GM23338 (cell line): ENCODE results near the gene LLGL2.

ENCODE experiments used
- CREB1 ChIP-seq: fragments of 250-450 bp; sonication (Bioruptor Pico); IDR thresholded peaks from 2 replicates; pipeline ENCODE4 v1.5.0; 2020; ENCODE audit warnings: low read depth, mild to moderate bottlenecking, moderate library complexity
- CTCF ChIP-seq, 2 experiments: fragments of 200-600 bp in 1 of 2; sonication (generic) in 1 of 2; conservative IDR thresholded peaks; 2 replicates each; pipeline versions ENCODE4 v1.5.1 to v1.6.1; 2016 to 2017; ENCODE audit warnings: antibody characterized with exemption in 2 of 2, low read depth in 2 of 2, mild to moderate bottlenecking in 2 of 2, moderate library complexity in 1 of 2
- ETS1 ChIP-seq: IDR thresholded peaks from 2 replicates; pipeline ENCODE4 v1.6.1; 2016; ENCODE audit warnings: antibody characterized with exemption
- EZH2 ChIP-seq: fragments of 200-600 bp; sonication (generic); IDR thresholded peaks from one replicate; pipeline ENCODE4 v1.8.0; 2017; ENCODE audit warnings: antibody characterized with exemption, mild to moderate bottlenecking, low read depth; ENCODE audit not compliant: unreplicated experiment
- EZH2phosphoT487 ChIP-seq: fragments of 200-600 bp; sonication (generic); IDR thresholded peaks from one replicate; pipeline ENCODE4 v1.8.1; 2018; ENCODE audit warnings: antibody characterized with exemption; ENCODE audit not compliant: unreplicated experiment
- JUNB ChIP-seq: IDR thresholded peaks from one replicate; pipeline ENCODE4 v1.6.1; 2016; ENCODE audit warnings: antibody characterized with exemption; ENCODE audit not compliant: unreplicated experiment
- NANOG ChIP-seq: IDR thresholded peaks from 2 replicates; pipeline ENCODE4 v1.6.1; 2016; ENCODE audit warnings: antibody characterized with exemption, borderline replicate concordance
- POLR2AphosphoS5 ChIP-seq: IDR thresholded peaks from 2 replicates; pipeline ENCODE4 v1.6.1; 2016; ENCODE audit warnings: antibody characterized with exemption, low read depth
- REST ChIP-seq: IDR thresholded peaks from one replicate; pipeline ENCODE4 v1.6.1; 2018; ENCODE audit warnings: antibody characterized with exemption; ENCODE audit not compliant: unreplicated experiment
- STAT1 ChIP-seq: IDR thresholded peaks from one replicate; pipeline ENCODE4 v1.6.1; 2016; ENCODE audit warnings: antibody characterized with exemption; ENCODE audit not compliant: unreplicated experiment
- ZNF114 ChIP-seq: fragments of 250-450 bp; sonication (Bioruptor Pico); IDR thresholded peaks from 2 replicates; pipeline ENCODE4 v1.5.0; 2020; ENCODE audit warnings: mild to moderate bottlenecking, moderate library complexity
- ZNF462 ChIP-seq: fragments of 250-450 bp; sonication (Bioruptor Pico); IDR thresholded peaks from 2 replicates; pipeline ENCODE4 v1.5.0; 2020; ENCODE audit warnings: mild to moderate bottlenecking, moderate library complexity

GRCh38 chr17:75546181-75546580, 20.7 kb downstream of the LLGL2 start:
- TF ChIP-seq CTCF (conservative IDR thresholded peaks at IDR 0.05; ENCODE audit: low read depth in 2 of 2), result no peak
- TF ChIP-seq EZH2, result no peak
- no peak for TF ChIP-seq REST
- TF ChIP-seq POLR2AphosphoS5, result no peak
- no peak for TF ChIP-seq STAT1
- no peak for TF ChIP-seq CREB1 (CRISPR knock-in tag)
- no peak for TF ChIP-seq EZH2phosphoT487
- no peak for TF ChIP-seq ZNF462 (CRISPR knock-in tag)
- TF ChIP-seq JUNB, result no peak
- no peak for TF ChIP-seq ZNF114 (CRISPR knock-in tag)
- TF ChIP-seq ETS1, result no peak
- TF ChIP-seq NANOG, result no peak
